HG03060 (cell line): Measurements from ENCODE around the gene CDC42.

ENCODE experiments used
- ATAC-seq: cut with Tn5 transposase; IDR thresholded peaks from one replicate; pipeline ENCODE4 v1.9.1; 2021; ENCODE audit warnings: low read depth, moderate number of reproducible peaks; ENCODE audit not compliant: unreplicated experiment

CDC42 gene

DNA sequence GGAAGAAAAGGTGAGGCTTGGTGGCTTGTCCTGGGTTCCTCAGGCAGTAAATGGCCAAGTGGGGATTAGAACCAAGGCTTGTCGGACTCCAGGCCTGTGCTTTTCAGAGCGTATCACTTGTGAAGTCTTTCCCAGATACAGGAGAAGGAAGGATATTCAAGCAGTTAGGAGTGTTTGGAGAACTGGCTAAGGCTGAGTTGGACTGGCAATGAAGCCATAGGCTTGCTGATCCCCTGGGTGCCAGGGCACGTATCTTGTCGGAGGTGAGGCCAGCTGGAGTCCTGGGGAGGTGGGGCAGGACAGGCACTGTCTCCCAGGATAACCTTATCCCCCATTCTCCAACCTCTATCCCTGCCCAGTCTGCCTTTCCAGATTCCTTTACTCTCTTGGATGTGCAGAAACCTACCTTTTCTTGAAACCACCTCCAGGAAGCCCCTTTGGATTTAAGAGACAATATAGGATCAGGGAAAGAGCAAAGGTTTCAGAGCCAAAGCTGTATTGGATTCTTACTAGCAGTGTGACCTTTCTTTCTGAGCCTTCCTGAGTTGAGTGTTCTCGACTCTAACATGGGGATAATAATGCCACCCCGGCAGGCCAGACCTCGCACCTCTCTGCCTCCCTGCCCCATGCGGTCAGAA lies 72.2 kb downstream of the CDC42 start:
- no peak for ATAC-seq

DNA sequence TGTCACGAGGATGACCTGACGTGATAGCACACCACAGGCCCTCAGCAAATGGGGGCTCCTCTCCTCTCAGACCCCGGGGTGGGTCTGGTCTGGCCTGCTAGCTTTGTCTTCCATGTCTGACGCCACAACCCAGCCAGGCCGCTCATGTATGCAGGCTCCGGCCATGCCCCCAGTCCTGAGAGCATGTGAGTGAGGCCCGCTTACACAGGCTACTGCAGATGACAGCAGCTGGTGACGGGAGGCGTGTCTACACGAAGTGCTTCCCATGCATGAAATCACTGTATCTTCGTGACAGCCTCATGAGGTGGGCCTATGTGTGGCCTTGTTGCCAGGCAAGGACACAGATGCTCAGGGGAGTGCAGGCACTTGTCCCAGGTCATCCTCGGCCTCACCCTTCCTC lies 74.0 kb downstream of the CDC42 start:
- ATAC-seq: no peak

DNA sequence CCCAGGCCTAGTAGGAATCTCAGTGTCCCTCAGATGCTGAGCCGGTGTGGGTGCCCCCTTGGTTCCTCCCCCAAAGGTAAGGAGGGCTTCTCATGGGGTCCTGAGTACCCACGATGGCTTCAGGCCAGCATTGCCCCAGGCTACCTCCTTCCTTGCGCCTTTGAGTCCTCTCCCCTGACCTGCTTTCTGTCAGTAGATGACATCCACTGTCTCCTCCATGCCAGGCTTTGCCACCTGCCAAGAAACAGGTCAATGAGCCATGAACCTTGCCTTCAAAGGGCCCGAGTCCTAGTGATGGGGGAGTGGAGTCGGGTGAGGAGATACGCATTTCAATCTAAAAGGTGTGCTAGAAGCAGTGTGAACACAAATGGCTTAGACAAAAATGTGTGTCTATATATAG lies 74.7 kb downstream of the CDC42 start:
- no peak for ATAC-seq

DNA sequence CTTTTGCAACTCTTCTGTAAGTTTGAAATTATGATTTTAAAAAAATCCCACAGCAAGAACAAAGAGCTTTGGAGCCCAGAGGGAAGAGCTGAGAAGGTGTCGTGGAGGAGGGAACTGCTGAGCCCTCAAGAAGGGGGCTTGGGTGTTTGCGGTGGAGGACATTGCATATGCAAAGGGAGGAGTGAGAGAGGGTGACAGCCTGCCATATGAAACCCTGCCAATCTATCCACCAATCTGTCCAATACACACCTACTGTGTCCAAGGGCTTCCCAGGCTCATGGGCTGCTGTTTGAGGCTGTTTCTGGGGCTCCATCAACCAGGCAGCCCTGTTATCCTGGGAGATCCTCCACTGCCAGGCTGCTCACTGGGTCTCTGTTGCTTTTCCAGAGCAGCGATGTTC lies 75.2 kb downstream of the CDC42 start:
- ATAC-seq: no peak

DNA sequence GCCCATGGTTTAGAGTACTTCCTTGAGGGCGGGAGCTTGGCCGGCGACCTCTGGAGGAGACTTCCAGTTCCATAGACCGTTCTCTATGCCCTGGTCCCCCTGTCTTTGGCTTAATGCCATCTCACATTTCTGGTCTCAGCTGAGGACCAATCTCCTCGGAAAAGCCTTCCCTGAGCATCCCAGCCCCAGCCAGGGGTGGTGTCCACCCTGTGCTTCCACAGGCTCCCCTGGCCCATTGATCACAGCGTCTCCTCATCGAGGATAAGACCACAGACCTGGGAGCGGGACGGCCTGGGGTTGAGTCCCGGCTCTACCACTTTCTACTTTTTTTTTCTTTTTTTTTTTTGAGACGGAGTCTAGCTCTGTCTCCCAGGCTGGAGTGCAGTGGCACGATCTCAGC lies 75.9 kb downstream of the CDC42 start:
- ATAC-seq: no peak

DNA sequence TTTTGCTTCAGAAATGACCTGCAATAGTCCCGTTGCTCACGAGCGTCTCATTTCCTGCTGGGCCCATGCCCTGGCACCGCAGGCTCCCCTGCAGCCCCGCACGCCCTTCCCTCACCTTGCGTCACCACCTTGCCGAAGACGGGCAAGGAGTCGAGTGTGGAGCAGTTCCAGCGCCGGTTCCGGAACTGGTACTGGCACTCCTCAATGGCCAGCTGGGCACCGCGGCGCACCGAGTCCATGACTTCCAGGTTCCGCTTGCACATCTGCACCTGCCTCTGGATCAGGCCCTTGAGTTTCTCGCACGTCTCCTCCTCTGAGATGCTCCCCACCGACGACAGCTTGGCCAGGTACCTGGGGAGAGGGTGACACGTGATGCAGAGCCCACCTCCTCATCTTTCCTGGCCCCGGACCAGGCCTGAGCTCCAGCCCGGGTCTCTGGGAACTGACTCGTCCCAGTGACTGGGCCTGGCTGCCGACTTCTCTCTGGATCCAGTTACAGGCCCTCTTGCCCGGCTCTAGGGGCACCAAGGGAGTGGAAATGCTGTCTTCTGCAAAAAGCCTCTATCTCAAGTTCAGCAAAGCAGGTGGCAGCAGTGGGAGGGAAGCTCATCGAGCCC lies 77.1 kb downstream of the CDC42 start:
- ATAC-seq: no peak

DNA sequence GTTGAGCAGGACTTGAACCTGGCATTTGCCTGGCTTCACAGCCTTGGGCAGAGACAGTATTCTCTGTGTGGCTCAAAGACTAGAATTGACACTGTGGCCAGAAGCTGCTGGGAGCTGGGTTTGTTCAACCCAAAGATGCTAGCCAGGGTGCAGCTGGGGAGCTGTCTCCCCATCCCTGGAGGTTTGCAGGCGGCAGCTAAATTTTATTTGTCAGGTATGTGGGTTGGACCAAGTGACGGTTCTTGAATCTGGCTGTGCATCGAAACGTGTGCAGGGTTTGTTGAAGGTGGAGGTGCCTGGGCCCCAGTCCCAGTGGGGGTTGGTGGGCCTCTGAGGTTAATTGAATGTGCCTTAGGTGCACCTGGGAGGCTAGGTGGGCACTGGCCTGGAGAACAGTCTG lies 78.6 kb downstream of the CDC42 start:
- no peak for ATAC-seq

DNA sequence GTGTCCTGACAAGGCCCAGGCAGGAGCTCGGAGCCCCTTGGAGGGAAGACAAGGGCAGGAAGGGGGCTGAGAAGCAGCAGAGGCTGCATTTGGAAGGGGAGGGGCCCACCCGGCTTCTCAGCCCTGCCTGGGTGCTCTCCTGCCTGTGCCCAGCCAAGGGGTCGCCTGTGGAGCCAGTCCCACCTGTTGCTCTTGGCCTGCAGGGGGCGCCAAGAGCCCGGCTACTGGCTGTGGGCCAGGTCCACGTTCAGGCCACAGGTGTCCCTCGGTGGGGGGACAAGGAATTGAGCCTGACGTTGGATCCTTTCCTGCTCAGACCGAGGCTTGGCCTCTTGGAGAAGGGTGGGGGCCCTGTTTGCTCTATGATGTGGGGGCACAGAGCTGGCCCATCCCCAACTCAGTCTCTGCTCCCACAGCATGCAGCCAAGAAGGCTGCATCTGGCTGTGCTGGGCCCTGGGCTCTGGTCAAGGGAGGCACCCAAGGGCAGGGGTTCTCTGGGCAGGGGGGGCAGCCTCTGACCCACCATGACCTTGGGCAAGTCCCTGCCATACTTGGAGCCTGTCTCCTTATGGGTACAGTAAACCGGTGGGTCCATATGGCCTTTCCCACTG lies 79.5 kb downstream of the CDC42 start:
- ATAC-seq: no peak

DNA sequence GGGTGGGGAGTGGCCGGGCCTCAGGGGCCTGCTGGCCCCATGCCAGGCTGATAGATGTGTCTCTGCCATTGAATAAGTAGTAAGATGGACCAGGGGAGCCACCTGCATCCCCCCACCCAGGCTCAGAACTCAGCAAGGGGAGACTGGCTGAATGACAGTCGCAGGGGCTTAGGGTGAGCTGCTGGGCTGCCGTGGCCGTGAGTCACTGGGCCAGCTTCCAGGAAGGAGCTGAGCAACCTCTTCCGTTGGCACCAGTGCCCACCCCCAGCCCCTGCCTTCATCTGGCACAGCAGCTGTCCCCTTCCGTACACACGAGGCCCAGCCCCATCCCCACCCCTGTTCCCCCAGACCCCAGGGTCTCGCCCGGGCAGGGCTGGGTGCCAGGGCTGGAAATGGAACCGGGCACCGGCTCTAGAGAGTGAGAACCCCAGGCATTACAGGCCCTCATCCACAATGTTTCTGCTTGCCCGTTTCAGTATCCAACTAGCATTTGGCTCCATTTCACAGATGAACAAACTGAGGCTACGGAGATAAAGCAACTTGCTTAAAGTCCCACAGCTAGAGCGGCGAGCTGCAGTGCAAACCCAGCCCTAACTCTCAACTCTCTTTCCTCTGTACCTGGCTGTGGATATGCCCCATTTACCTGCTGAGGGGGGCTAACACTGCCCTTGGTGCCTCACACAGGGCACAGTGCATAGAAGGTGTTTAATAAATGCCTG lies 80.2 kb downstream of the CDC42 start:
- no peak for ATAC-seq

DNA sequence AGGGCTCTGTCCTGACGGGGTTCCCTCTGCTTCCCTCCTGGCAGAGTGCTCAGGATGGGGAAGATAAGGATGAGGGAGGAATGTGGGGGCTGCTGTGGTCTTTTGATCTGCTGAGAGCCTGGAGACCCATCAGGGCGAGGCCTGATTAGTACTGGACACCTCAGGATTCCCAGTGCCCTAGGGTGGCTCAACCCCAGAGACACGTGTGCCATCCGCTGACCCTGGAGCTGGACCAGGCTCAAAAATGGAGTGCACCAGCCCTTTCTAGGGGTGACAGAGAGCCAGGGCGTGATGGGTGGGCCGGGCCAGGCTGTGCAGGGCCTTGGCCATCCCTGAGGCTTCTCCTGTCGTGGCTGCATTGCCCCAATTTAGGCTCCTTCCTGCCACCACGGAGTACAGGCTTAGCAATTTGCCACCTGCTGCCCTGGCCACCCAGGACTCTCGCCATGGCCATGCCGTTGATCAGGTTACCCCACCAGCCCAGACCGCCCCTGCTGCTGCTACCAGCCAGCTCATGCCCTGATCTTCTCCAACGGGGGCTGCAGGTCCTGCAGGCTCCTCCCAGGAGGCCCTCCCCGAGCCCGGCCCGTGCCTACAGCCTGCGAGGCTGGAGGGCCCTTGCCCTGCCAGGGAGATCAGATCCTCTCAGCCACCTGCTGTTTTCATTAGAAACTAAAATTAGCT lies 80.9 kb downstream of the CDC42 start:
- no peak for ATAC-seq

DNA sequence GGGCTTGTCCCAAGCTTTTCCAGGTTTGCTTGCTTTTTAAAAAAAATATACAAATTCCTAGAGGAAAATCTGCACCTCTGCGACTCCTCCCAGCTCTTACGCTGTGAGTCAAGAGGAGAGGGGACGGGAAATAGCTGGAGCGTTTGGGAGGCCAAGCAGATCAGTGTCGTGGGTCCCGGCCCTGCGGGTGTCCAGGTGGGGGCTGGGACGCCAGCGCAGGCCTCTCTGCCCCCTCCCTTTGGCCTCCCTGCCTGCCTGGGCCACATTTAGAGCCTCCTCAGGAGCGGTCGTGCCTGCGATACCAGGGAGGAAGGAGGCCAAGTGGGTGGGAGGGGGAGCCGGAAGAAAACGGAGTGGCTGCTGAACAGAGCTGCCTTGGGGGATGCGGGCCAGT lies 81.4 kb downstream of the CDC42 start:
- no peak for ATAC-seq

DNA sequence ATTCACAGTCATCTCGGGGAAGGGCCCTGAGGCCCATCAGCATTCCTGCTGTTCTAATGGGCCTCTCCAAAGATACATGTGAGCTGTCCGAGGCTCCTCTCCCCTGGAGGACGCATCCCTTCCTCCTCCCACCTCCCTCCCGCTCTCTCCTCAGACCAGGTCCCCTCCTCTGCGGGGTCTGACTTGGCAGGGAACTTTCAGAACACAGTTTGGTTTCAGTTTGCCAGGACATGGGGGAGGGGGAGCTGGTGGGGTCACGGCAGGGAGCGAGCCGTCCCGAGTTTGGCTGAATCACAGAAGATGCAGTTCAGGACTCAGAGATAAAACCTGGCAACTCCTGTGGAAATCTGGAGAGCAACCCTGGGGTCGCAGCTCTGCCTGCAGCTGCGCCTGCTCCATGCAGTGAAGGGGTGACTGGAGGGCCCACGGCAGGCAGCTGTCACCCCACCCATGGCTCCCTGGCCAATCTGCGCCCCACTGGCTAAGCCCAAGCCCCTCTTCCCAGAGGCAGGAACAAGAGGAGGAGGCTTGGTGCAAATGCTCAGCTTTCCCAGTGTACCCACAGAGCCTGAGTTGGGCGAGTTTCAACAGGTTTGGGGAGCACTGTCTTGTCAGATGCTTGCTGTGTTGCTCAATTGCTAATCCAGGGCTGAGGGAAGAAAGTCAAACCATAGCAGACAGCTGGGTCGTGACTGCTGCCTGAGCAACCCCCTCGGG lies 84.7 kb downstream of the CDC42 start:
- no peak for ATAC-seq

DNA sequence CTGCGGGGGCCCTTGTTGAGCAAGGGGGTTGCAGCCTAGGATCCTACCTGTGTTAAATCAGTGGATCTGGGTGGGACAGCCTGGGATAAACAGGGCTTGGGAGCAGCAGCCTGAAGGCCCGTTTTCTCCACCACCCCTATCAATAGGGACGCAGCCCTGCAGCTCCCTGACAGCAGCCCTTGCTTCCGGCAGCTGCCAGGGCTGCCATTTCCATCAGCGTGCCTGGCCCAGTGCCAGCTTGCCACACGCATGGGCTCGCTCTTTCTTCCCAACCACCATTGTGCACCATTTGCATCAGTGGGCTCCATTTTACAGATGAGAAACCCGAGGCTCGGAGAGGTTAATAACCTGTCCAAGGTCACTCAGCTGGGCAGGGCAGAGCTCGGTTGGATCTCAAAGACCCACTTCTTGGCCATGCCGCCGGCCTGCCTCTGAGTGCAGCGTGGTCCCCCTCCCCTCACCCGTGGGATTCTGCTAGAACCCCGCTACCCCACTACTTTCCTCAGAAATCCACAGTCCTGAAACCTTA lies 86.6 kb downstream of the CDC42 start:
- ATAC-seq: no peak

DNA sequence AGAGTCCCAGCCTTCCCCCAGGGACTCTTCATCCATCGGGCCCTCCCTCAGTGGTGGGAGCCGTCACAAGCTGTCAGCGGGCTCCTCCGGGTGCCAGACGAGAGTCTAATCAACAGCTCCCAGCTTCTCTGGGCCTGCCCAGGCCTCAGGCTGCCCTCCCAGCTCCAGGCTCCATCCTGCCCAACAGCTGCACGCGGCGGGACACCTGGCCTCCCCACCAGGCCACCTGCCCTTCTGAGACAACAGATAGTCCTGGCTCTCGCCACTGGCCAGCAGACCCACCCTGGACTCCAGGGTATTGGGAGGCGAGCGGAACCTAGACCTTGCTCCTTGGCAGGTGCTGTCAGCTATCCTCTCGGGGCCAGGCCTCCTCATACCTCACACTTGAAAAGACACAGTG lies 87.3 kb downstream of the CDC42 start:
- ATAC-seq: no peak
